Measurements from ENCODE around the gene MLIP. TPM values are rescaled to one million over a fixed set of nuclear protein-coding genes. Genes with fewer than 3 reads are reported as not detected.

MLIP gene
- total and polyA plus RNA-seq, 7 experiments from 2014 or later = not detected

DNA sequence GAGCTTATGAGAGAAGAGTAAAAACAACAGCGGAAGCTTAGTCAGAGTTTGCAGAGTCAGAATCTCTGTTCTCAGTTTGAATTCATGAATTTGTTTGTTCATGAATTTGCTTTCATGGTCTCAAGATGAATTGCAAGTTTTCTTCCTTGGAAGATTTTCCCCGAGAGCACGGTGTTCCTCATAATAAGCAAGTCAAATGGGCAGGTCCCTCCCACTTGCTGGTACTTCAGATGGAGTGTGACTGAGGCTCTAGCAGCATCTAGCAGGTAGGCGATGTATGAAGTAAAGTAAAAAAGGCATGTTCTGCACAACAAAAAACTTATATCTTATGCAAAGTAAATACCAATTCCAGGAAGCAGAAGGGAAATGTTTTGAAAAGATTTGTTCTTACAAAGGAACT lies 15.5 kb upstream of the MLIP start:
- Histone ChIP-seq H3K9me3 (ENCODE audit: control insufficient read depth in 2 of 3, low read length in 3 of 3) (no peaks in the 10 kb centered on the region), H3K27me3 (ENCODE audit: control insufficient read depth in 2 of 2, insufficient read depth in 2 of 2, low read length in 2 of 2) (no peaks in the 10 kb centered on the region), H3K36me3 (ENCODE audit: control insufficient read depth in 2 of 3, insufficient read depth in 3 of 3, low read length in 3 of 3) (no peaks in the 10 kb centered on the region), H3K27ac (ENCODE audit: low read depth, low read length) (no peak overlapping the region), H3K4me1 (ENCODE audit: control insufficient read depth in 2 of 2, insufficient read depth in 2 of 2, low read length in 2 of 2) (no peaks in the 10 kb centered on the region), H3K4me3 (ENCODE audit: low read length) (no peak overlapping the region)
- Mint-ChIP-seq H3K27ac (no peak overlapping the region), H3K4me3 (no peak overlapping the region), H3K36me3 (peaks cover 0 to 3% (median 0%) of the 10 kb centered on the region in 5 donors), H3K4me1 (no peaks in the 10 kb centered on the region), H3K9me3 (peaks cover 0 to 11% (median 4%) of the 10 kb centered on the region in 11 donors), H3K27me3 (peaks cover 0 to 4% (median 0%) of the 10 kb centered on the region in 5 donors)
- CTCF ChIA-PET = no interaction called here
- no peak for ATAC-seq
- POLR2A ChIA-PET = no interaction called here
- DNase-seq = no peak
- intact Hi-C loops (cut with micrococcal nuclease) = no loop called here

DNA sequence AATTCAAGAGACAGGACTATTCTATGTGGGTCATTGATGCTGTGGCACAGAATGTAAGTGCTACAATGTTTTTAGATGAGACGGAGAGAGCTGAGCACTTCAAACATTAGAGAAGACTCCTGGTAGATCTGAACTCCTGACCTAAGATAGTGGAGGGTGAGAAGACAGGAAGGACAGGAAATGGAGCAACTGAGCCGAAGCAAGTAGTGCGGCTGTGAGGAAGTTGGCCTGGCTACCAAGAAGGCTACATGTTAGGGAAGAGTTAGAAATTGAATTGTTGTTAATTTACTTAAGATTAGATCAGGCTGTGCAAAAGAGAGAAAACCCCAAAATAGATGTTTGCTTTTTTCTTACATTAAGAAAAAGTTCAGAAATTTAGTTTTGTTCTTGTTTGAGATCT lies 14.4 kb upstream of the MLIP start:
- Mint-ChIP-seq H3K9me3 (peaks cover 0 to 11% (median 4%) of the 10 kb centered on the region in 11 donors), H3K27ac (no peak overlapping the region), H3K27me3 (peaks cover 0 to 4% (median 0%) of the 10 kb centered on the region in 5 donors), H3K4me3 (no peak overlapping the region), H3K4me1 (no peaks in the 10 kb centered on the region), H3K36me3 (peaks cover 0 to 3% (median 0%) of the 10 kb centered on the region in 5 donors)
- CTCF ChIA-PET = no interaction called here
- Histone ChIP-seq H3K4me1 (ENCODE audit: control insufficient read depth in 2 of 2, insufficient read depth in 2 of 2, low read length in 2 of 2) (no peaks in the 10 kb centered on the region), H3K4me3 (ENCODE audit: low read length) (no peak overlapping the region), H3K36me3 (ENCODE audit: control insufficient read depth in 2 of 3, insufficient read depth in 3 of 3, low read length in 3 of 3) (no peaks in the 10 kb centered on the region), H3K9me3 (ENCODE audit: control insufficient read depth in 2 of 3, low read length in 3 of 3) (no peaks in the 10 kb centered on the region), H3K27me3 (ENCODE audit: control insufficient read depth in 2 of 2, insufficient read depth in 2 of 2, low read length in 2 of 2) (no peaks in the 10 kb centered on the region), H3K27ac (ENCODE audit: low read depth, low read length) (no peak overlapping the region)
- intact Hi-C loops (cut with micrococcal nuclease) = no loop called here
- DNase-seq (no peak), ATAC-seq (no peak)
- POLR2A ChIA-PET = no interaction called here

- Mint-ChIP-seq H3K27ac (no peak overlapping the region), H3K4me3 (no peak overlapping the region), H3K9me3 (peaks cover 0 to 11% (median 4%) of the 10 kb centered on the region in 11 donors), H3K27me3 (peaks cover 0 to 7% (median 0%) of the 10 kb centered on the region in 5 donors), H3K4me1 (no peaks in the 10 kb centered on the region), H3K36me3 (peaks cover 0 to 3% (median 0%) of the 10 kb centered on the region in 5 donors)
- ATAC-seq (no peak), DNase-seq (no peak)
- Histone ChIP-seq H3K4me1 (ENCODE audit: control insufficient read depth in 2 of 2, insufficient read depth in 2 of 2, low read length in 2 of 2) (no peaks in the 10 kb centered on the region), H3K9me3 (ENCODE audit: control insufficient read depth in 2 of 3, low read length in 3 of 3) (no peaks in the 10 kb centered on the region), H3K27me3 (ENCODE audit: control insufficient read depth in 2 of 2, insufficient read depth in 2 of 2, low read length in 2 of 2) (no peaks in the 10 kb centered on the region), H3K36me3 (ENCODE audit: control insufficient read depth in 2 of 3, insufficient read depth in 3 of 3, low read length in 3 of 3) (no peaks in the 10 kb centered on the region), H3K4me3 (ENCODE audit: low read length) (no peak overlapping the region), H3K27ac (ENCODE audit: low read depth, low read length) (no peak overlapping the region)
- ChIA-PET POLR2A (no interaction called here), CTCF (no interaction called here)
- intact Hi-C loops (cut with micrococcal nuclease) = no loop called here
Measured at GRCh38 chr6:54097753-54098152, 13.5 kb upstream of the MLIP start.

DNA sequence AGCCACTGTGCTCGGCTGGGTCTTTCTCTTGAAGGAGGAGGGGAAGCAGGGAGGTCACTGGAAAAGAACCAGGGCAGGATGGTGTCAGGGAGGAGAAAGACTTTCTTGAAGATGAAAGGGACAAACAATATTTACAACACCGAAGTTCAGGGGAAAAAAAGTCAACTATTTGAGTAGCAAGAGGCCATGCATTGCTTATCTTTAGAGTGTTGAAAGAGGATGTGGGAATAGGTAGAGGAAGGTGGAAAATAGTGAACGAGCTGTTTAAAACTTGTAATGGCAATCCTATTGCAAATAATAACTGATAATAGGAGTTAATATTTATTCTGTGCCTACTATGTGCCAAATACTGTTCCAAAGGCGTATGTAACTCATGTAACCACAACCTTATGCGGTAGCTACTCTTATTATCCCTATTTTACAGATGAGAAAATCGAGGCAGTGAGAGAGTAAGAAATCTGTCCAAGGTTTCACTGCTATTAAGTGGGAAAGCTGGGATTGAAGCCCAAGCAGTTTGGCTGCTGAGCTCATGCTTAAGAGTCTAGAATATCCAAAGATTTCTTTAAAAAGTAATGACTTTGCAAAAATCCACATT lies 12.7 kb upstream of the MLIP start:
- POLR2A ChIA-PET = no interaction called here
- no peak overlapping the region for H3K4me3 ChIP-seq (ENCODE audit: low read length)
- no peaks in the 10 kb centered on the region for H3K4me1 ChIP-seq (ENCODE audit: control insufficient read depth in 2 of 2, insufficient read depth in 2 of 2, low read length in 2 of 2)
- CTCF ChIA-PET = interaction anchor here (0.6 kb wide), 1 partner anchor 11 kb away, joined by 4 read pairs; no protein-coding TSS in a partner anchor
- no peak overlapping the region for H3K27ac Mint-ChIP-seq
- H3K9me3 ChIP-seq (ENCODE audit: control insufficient read depth in 2 of 3, low read length in 3 of 3) = no peaks in the 10 kb centered on the region
- peaks cover 0 to 3% (median 0%) of the 10 kb centered on the region in 5 donors for H3K36me3 Mint-ChIP-seq
- no peaks in the 10 kb centered on the region for H3K4me1 Mint-ChIP-seq
- intact Hi-C loops (cut with micrococcal nuclease) = no loop called here
- no peak overlapping the region for H3K4me3 Mint-ChIP-seq
- DNase-seq = no peak
- H3K27me3 ChIP-seq (ENCODE audit: control insufficient read depth in 2 of 2, insufficient read depth in 2 of 2, low read length in 2 of 2) = no peaks in the 10 kb centered on the region
- peaks cover 0 to 11% (median 4%) of the 10 kb centered on the region in 11 donors for H3K9me3 Mint-ChIP-seq
- H3K27me3 Mint-ChIP-seq = peaks cover 0 to 7% (median 0%) of the 10 kb centered on the region in 5 donors
- H3K36me3 ChIP-seq (ENCODE audit: control insufficient read depth in 2 of 3, insufficient read depth in 3 of 3, low read length in 3 of 3) = no peaks in the 10 kb centered on the region
- H3K27ac ChIP-seq (ENCODE audit: low read depth, low read length) = no peak overlapping the region
- no peak for ATAC-seq

DNA sequence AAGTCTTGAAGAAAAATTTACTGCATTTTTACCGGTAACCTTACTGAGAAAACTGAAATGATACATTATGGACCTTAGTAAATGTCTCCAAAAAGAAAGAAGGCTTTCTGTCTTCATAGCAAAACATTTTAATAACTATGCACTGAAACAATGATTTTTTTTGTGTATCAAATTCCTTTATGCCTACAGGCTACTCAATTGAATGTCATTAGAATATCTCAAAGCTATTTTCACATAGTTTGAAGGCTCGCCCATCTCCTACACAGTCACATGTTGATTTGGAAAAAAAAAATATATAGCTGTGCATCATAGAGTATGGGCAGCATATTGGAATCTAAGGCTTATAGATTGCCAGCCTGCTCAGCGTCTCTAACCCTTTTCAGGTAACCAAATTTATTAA lies 12.0 kb upstream of the MLIP start:
- Histone ChIP-seq H3K27ac (ENCODE audit: low read depth, low read length) (no peak overlapping the region), H3K9me3 (ENCODE audit: control insufficient read depth in 2 of 3, low read length in 3 of 3) (no peaks in the 10 kb centered on the region), H3K27me3 (ENCODE audit: control insufficient read depth in 2 of 2, insufficient read depth in 2 of 2, low read length in 2 of 2) (no peaks in the 10 kb centered on the region), H3K4me1 (ENCODE audit: control insufficient read depth in 2 of 2, insufficient read depth in 2 of 2, low read length in 2 of 2) (no peaks in the 10 kb centered on the region), H3K4me3 (ENCODE audit: low read length) (no peak overlapping the region), H3K36me3 (ENCODE audit: control insufficient read depth in 2 of 3, insufficient read depth in 3 of 3, low read length in 3 of 3) (no peaks in the 10 kb centered on the region)
- no peak for DNase-seq
- Mint-ChIP-seq H3K9me3 (peaks cover 0 to 11% (median 4%) of the 10 kb centered on the region in 11 donors), H3K4me3 (no peak overlapping the region), H3K36me3 (peaks cover 0 to 3% (median 0%) of the 10 kb centered on the region in 5 donors), H3K4me1 (no peaks in the 10 kb centered on the region), H3K27me3 (peaks cover 0 to 7% (median 0%) of the 10 kb centered on the region in 5 donors), H3K27ac (no peak overlapping the region)
- ATAC-seq = no peak
- intact Hi-C loops (cut with micrococcal nuclease) = no loop called here
- ChIA-PET CTCF (no interaction called here), POLR2A (no interaction called here)

DNA sequence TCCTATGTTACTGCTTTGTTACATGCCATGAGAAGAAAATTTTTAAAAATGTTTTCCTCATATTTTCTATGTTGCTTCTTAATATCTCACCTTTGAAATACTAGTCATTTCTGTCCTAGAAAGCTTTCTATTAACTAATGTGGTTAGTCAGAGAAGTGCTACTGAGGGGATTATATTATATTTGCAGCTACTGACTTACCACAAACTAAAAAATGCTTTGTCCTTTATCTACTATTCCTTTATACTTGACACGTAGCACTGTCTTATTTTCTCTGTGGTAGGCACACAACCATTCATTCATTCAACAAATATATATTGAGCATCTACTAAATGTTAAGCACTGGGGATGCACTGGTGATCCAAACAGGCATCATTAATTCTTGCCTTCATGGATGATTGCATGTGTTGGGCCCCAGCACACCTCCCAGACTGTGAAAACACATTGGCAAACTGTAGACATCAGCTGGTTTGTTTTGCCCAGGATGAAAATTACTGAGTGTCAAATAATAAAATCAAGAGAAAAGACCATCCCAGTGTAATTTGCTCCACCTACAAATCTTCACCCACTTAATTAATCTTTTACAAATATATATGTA lies 10.7 kb upstream of the MLIP start:
- peaks cover 0 to 3% (median 0%) of the 10 kb centered on the region in 5 donors for H3K36me3 Mint-ChIP-seq
- ATAC-seq = no peak
- H3K9me3 Mint-ChIP-seq = peaks cover 0 to 10% (median 4%) of the 10 kb centered on the region in 11 donors
- peaks cover 0 to 7% (median 0%) of the 10 kb centered on the region in 5 donors for H3K27me3 Mint-ChIP-seq
- H3K27me3 ChIP-seq (ENCODE audit: control insufficient read depth in 2 of 2, insufficient read depth in 2 of 2, low read length in 2 of 2) = no peaks in the 10 kb centered on the region
- ChIA-PET CTCF (no interaction called here), POLR2A (no interaction called here)
- no peak overlapping the region for H3K4me3 Mint-ChIP-seq
- no peak for DNase-seq
- no peak overlapping the region for H3K27ac Mint-ChIP-seq
- no peaks in the 10 kb centered on the region for H3K9me3 ChIP-seq (ENCODE audit: control insufficient read depth in 2 of 3, low read length in 3 of 3)
- intact Hi-C loops (cut with micrococcal nuclease) = no loop called here
- H3K4me1 ChIP-seq (ENCODE audit: control insufficient read depth in 2 of 2, insufficient read depth in 2 of 2, low read length in 2 of 2) = no peaks in the 10 kb centered on the region
- no peaks in the 10 kb centered on the region for H3K36me3 ChIP-seq (ENCODE audit: control insufficient read depth in 2 of 3, insufficient read depth in 3 of 3, low read length in 3 of 3)
- H3K4me1 Mint-ChIP-seq = no peaks in the 10 kb centered on the region
- no peak overlapping the region for H3K27ac ChIP-seq (ENCODE audit: low read depth, low read length)
- no peak overlapping the region for H3K4me3 ChIP-seq (ENCODE audit: low read length)

GRCh38 chr6:54102238-54102637 lies 9.0 kb upstream of the MLIP start:
- CTCF ChIA-PET = no interaction called here
- intact Hi-C loops (cut with micrococcal nuclease) = no loop called here
- H3K4me1 Mint-ChIP-seq = no peaks in the 10 kb centered on the region
- H3K27me3 Mint-ChIP-seq = peaks cover 0 to 4% (median 0%) of the 10 kb centered on the region in 5 donors
- no peaks in the 10 kb centered on the region for H3K4me1 ChIP-seq (ENCODE audit: control insufficient read depth in 2 of 2, insufficient read depth in 2 of 2, low read length in 2 of 2)
- H3K27ac ChIP-seq (ENCODE audit: low read depth, low read length) = no peak overlapping the region
- H3K27me3 ChIP-seq (ENCODE audit: control insufficient read depth in 2 of 2, insufficient read depth in 2 of 2, low read length in 2 of 2) = no peaks in the 10 kb centered on the region
- H3K27ac Mint-ChIP-seq = no peak overlapping the region
- no peak overlapping the region for H3K4me3 ChIP-seq (ENCODE audit: low read length)
- peaks cover 0 to 10% (median 1%) of the 10 kb centered on the region in 11 donors for H3K9me3 Mint-ChIP-seq
- no peaks in the 10 kb centered on the region for H3K9me3 ChIP-seq (ENCODE audit: control insufficient read depth in 2 of 3, low read length in 3 of 3)
- peaks cover 0 to 3% (median 0%) of the 10 kb centered on the region in 5 donors for H3K36me3 Mint-ChIP-seq
- ATAC-seq (no peak), DNase-seq (no peak)
- H3K4me3 Mint-ChIP-seq = no peak overlapping the region
- H3K36me3 ChIP-seq (ENCODE audit: control insufficient read depth in 2 of 3, insufficient read depth in 3 of 3, low read length in 3 of 3) = no peaks in the 10 kb centered on the region
- POLR2A ChIA-PET = no interaction called here

All from naive thymus-derived CD4-positive, alpha-beta T cell (primary cell).